A549 treated with ZK216348 at 1 μM for 4 hours (cell line): ENCODE data around the gene GCK. TPM values are rescaled to one million over a fixed set of nuclear protein-coding genes. Genes with fewer than 3 reads are reported as not detected.

Experiments used
- total RNA-seq: library from RNA; stranded (reverse); fragments of 200-300 nt; extraction: Qiagen RNA extraction; gene quantifications from 5 replicates; pipeline ENCODE4 v1.2.3, GENCODE V29; 2022; ENCODE audit warnings: low read depth

GCK gene
- not detected in 5 replicates for total RNA-seq

GRCh38 chr7:44189286-44189992 is at the start of gene GCK:
Gene GCK (minus strand): TSS chr7:44189439. CDS start chr7:44188953, 486 bp downstream.

GRCh38 chr7:44200699-44201461 is 11.6 kb upstream of the GCK start, which contains the start of gene YKT6:
Gene YKT6 (plus strand): TSS chr7:44200978. CDS start chr7:44201136, 158 bp downstream.

GRCh38 chr7:44141221-44141850 is 47.9 kb downstream of the GCK start, which contains the start of gene MYL7:
Gene MYL7 (minus strand): TSS chr7:44141332. CDS start chr7:44141305, 27 bp downstream.

GRCh38 chr7:44123190-44124003 is 65.8 kb downstream of the GCK start, which contains the start of gene POLD2:
Gene POLD2 (minus strand): TSS chr7:44123548. CDS start chr7:44122053, 1,495 bp downstream.

GRCh38 chr7:44103923-44104859 is 85.0 kb downstream of the GCK start, which contains the start of gene AEBP1:
Gene AEBP1 (plus strand): TSS chr7:44104345. CDS start chr7:44104666, 321 bp downstream.

Other genes with a start within 250 kb of the GCK start
- gene SPDYE1, start 191.5 kb downstream of the GCK start, total RNA-seq: not detected in 5 replicates
- gene DBNL, start 144.7 kb downstream of the GCK start, total RNA-seq: 52.8 to 80.1 TPM (median 71.0 TPM) in 5 replicates
- not detected in 5 replicates for gene PGAM2, start 123.9 kb downstream of the GCK start, total RNA-seq
- gene POLM, start 106.9 kb downstream of the GCK start, total RNA-seq: 3.6 to 9.5 TPM (median 7.1 TPM) in 5 replicates
- gene AEBP1, start 85.1 kb downstream of the GCK start, total RNA-seq: 0.24 TPM in 1 of 5 replicates, not detected in the others
- gene POLD2, start 65.9 kb downstream of the GCK start, total RNA-seq: 110 to 168 TPM (median 158 TPM) in 5 replicates
- gene MYL7, start 48.1 kb downstream of the GCK start, total RNA-seq: not detected in 5 replicates
- gene YKT6, start 11.5 kb upstream of the GCK start, total RNA-seq: 101 to 122 TPM (median 121 TPM) in 5 replicates
- 0.08 to 0.36 TPM (median 0.21 TPM) in 5 replicates for gene CAMK2B, start 136.2 kb upstream of the GCK start, total RNA-seq